ENCODE measurements around the gene DNAJC3. TPM values are rescaled to one million over a fixed set of nuclear protein-coding genes. Genes with fewer than 3 reads are reported as not detected.

The DNAJC3 gene
- total and polyA plus RNA-seq, 2 experiments from 2014 or later, result 19.5 to 27.5 TPM

GRCh38 chr13:95779522-95779921 lies 102.6 kb downstream of the DNAJC3 start:
- TF ChIP-seq ZNF331 (CRISPR knock-in tag; IDR thresholded peaks at IDR 0.05; ENCODE audit: low read depth) (no peak), ZNF462 (CRISPR knock-in tag; IDR thresholded peaks at IDR 0.05) (no peak), REST (IDR thresholded peaks at IDR 0.05; ENCODE audit: unreplicated experiment) (no peak), EZH2 (IDR thresholded peaks at IDR 0.05; ENCODE audit: low read depth, unreplicated experiment) (no peak), ETS1 (IDR thresholded peaks at IDR 0.05) (no peak), EZH2phosphoT487 (IDR thresholded peaks at IDR 0.05; ENCODE audit: unreplicated experiment) (no peak), STAT1 (IDR thresholded peaks at IDR 0.05; ENCODE audit: unreplicated experiment) (no peak), CTCF (conservative IDR thresholded peaks at IDR 0.05; ENCODE audit: low read depth in 2 of 2) (no peak), JUNB (IDR thresholded peaks at IDR 0.05; ENCODE audit: unreplicated experiment) (no peak)
- H3K27me3 ChIP-seq (ENCODE audit: insufficient read depth), result no peaks in the 10 kb centered on the region
- ATAC-seq, result no peak
- no peaks in the 10 kb centered on the region for H3K79me2 ChIP-seq (replicated peaks; ENCODE audit: insufficient read depth)
- no peaks in the 10 kb centered on the region for H3K4me1 ChIP-seq (ENCODE audit: insufficient read depth)
- H2AFZ ChIP-seq, result no peak overlapping the region
- no peaks in the 10 kb centered on the region for H4K20me1 ChIP-seq (replicated peaks; ENCODE audit: insufficient read depth)
- no peaks in the 10 kb centered on the region; the same call in 1 of the 2 replicates for H3K36me3 ChIP-seq (ENCODE audit: insufficient read depth)
- no peak overlapping the region for H3K27ac ChIP-seq (ENCODE audit: low read depth)
- no peak for DNase-seq (ENCODE audit: low spot score)
- no peaks in the 10 kb centered on the region for H3K9me2 ChIP-seq (ENCODE audit: insufficient read depth)
- Mint-ChIP-seq H3K27ac (no peak overlapping the region), H3K4me3 (no peak overlapping the region), H3K4me1 (no peaks in the 10 kb centered on the region; the same call in 2 of the 3 replicates), H3K27me3 (ENCODE audit: insufficient read depth, low read depth, poor library complexity) (no peaks in the 10 kb centered on the region), H3K36me3 (ENCODE audit: low read depth) (no peaks in the 10 kb centered on the region; the same call in 1 of the 3 replicates), H3K9me3 (peaks cover 6% of the 10 kb centered on the region; the same call in 2 of the 3 replicates)
- H3F3A ChIP-seq (replicated peaks; ENCODE audit: low read depth), result no peaks in the 10 kb centered on the region
- H3K4me2 ChIP-seq, result no peak overlapping the region
- no peak overlapping the region for H3K4me3 ChIP-seq

Measured in GM23338 (cell line).